Stimulated activated CD4-positive, alpha-beta T cell treated with anti-CD3 and anti-CD28 coated beads, Interleukin-4, amount 100 ng/mL, for 48 hours (primary cell): ENCODE measurements around the gene CYBC1.

Experiments
- DNase-seq, 2 donors: peaks; one replicate each; pipeline ENCODE4 v3.0.0-alpha.2; 2020; ENCODE audit warnings: low read depth in 2 of 2

CYBC1 gene

DNA sequence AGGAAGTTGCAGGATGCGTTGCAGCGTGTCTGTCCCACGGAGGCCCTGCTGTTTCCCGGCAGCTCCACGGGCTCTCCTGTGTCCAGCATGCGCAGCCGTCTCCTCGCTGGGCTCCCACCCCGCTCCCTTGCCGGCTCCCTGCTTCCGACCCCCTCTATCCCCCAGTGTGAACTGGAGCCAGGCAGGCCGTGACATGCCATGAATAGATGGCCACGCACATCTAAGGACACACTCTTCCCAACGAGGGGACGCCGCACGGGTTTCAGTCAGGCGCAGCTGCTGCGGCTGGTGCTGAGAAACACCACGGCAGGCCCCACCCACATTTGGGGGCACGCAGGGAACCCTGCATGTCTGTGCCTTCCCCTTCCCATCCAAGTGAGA is 41.6 kb downstream of the CYBC1 start:
- DNase-seq = no peak

DNA sequence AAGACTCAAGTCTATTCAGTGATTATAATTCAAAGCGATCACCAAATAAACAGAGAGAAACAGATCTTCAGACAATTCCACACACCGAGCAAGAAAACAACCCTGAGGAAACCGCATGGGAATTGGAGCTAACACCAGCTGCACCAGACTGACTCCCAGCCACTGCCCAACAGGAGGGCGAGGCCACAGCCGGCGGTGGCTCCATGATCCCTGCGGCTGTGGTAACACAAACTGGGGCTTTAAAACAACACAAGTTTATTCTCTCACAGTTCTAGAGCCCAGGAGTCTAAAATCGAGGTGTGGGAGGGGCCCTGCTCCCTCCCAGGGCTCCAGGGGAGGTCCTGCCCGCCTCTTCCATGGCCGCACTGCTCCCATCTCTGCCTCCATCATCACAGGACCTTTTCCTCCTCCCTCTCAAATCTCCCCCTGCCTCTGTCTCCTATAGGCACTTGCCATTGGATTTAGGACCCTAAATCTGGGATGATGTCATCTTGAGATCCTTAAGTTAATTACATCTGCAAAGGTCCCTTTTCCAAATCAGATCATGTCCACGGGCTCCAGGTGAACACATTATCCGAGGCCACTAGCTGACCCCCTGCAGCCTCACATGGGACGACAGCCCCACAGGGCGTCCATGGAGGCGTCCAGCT is 42.1 kb downstream of the CYBC1 start:
- no peak for DNase-seq

GRCh38 chr17:82407255-82407654 is 43.3 kb downstream of the CYBC1 start:
- DNase-seq = no peak

GRCh38 chr17:82406131-82406671 is 44.4 kb downstream of the CYBC1 start:
- DNase-seq = no peak

- no peak for DNase-seq
Measured at GRCh38 chr17:82405051-82405450, 45.5 kb downstream of the CYBC1 start.

- DNase-seq = no peak
Measured at GRCh38 chr17:82403662-82404660, 46.6 kb downstream of the CYBC1 start.

- no peak for DNase-seq
Measured at GRCh38 chr17:82402865-82403264, 47.7 kb downstream of the CYBC1 start.

- DNase-seq = peak; percentile 38 to 48
Measured at GRCh38 chr17:82400830-82401229, 49.7 kb downstream of the CYBC1 start.

DNA sequence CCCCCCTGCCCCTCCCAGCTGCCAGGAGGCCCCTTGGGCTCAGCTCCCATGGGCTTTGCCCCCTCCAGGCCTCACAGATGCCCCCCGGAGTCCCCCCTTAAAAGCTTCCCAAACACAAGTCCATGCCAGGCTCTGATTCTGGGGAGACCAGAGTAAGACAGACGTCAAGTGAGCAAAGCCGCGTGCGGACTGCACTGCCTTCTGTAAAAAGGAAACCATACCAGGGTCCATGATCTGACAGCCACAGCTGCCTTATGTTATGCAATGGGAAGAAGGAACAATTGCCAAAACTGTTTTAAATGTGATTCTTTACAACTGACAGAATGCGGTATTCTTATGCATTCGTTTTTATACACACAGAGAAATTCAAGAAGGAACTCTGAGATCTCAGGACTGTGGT is 50.3 kb downstream of the CYBC1 start:
- no peak for DNase-seq

GRCh38 chr17:82399601-82400101 is 50.9 kb downstream of the CYBC1 start:
- DNase-seq = no peak

DNA sequence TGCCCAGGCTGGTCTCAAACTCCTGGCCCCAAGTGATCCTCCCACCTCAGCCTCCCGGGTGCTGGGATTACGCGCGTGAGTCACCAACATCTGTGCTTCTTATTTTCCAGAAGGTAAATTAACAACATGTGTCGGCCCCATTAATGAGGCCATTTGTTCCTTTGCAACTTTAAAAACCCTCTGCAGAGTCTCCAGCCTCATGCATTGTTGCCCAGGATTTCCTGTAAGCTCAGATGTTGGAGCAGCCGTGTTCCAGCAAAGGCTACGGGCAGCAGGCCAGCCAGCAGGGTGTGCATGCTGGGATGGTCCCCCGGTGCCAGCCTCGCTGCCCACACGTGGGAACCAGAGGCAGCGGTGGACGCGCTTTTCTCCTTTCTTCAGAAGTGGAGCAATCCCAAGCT is 51.5 kb downstream of the CYBC1 start:
- no peak for DNase-seq

- DNase-seq = no peak
Measured at GRCh38 chr17:82397449-82398335, 52.9 kb downstream of the CYBC1 start.

GRCh38 chr17:82396601-82397435 is 53.7 kb downstream of the CYBC1 start:
- DNase-seq = no peak

- no peak for DNase-seq
Measured at GRCh38 chr17:82394278-82394677, 56.3 kb downstream of the CYBC1 start.

- no peak for DNase-seq
Measured at GRCh38 chr17:82392941-82393340, 57.6 kb downstream of the CYBC1 start.
